CD4-positive, alpha-beta T cell (primary cell): Measurements from ENCODE around the gene SKA1. TPM values are rescaled to one million over a fixed set of nuclear protein-coding genes. Genes with fewer than 3 reads are reported as not detected.
"Not testable (repeated sequence)": the region's sequence is repeated elsewhere in the genome, so short reads cannot be mapped to it uniquely, and the experiment has no call there.

Experiments
- ATAC-seq: fragments of 200-7000 bp; cut with Tn5 transposase; one replicate; pipeline ENCODE4 v1.10.0; 2022; ENCODE audit warnings: mild to moderate bottlenecking; ENCODE audit not compliant: poor library complexity
- CTCF ChIA-PET: fragments of 350-600 bp; sonication (Branson Sonifier 250); formaldehyde crosslinking; loops from one replicate; lab custom pipeline; 2021; ENCODE audit warnings: antibody characterized with exemption, inconsistent platforms; lab: Charles Lee
- POLR2A ChIA-PET: fragments of 350-600 bp; sonication (Branson Sonifier 250); formaldehyde crosslinking; loops from one replicate; lab custom pipeline; 2021; ENCODE audit warnings: antibody characterized with exemption, inconsistent platforms; lab: Charles Lee
- DNase-seq, 14 experiments: peaks; one replicate each; pipeline ENCODE4 v3.0.0-alpha.2; 2013 to 2020; ENCODE audit warnings: mixed read lengths in 2 of 14
- H3K27ac ChIP-seq, 2 donors: one replicate each; pipeline versions ENCODE4 v1.5.1 to v1.7.0; 2013; ENCODE audit warnings: low read length in 2 of 2, low read depth in 1 of 2, mild to moderate bottlenecking in 1 of 2
- H3K27me3 ChIP-seq, 2 experiments: 1 replicate in 1 of 2; 2 replicates in 1 of 2; pipeline versions ENCODE4 v1.6.1 to v1.7.0; 2013; ENCODE audit warnings: low read length in 2 of 2, control low read depth in 1 of 2, mild to moderate bottlenecking in 1 of 2, moderate library complexity in 1 of 2; ENCODE audit not compliant: insufficient read depth in 2 of 2, control insufficient read depth in 1 of 2
- H3K36me3 ChIP-seq: one replicate; pipeline ENCODE4 v1.6.1; 2013; ENCODE audit warnings: low read length, control low read depth; ENCODE audit not compliant: insufficient read depth
- H3K4me1 ChIP-seq: one replicate; pipeline ENCODE4 v1.6.1; 2013; ENCODE audit warnings: low read length, control low read depth; ENCODE audit not compliant: insufficient read depth
- H3K4me3 ChIP-seq: one replicate; pipeline ENCODE4 v1.5.1; 2013; ENCODE audit warnings: mild to moderate bottlenecking, low read length, moderate library complexity
- H3K9me3 ChIP-seq, 2 experiments: 1 replicate in 1 of 2; 2 replicates in 1 of 2; pipeline versions ENCODE4 v1.6.1 to v1.7.0; 2013; ENCODE audit warnings: low read length in 2 of 2, mild to moderate bottlenecking in 2 of 2, control low read depth in 1 of 2, moderate library complexity in 1 of 2; ENCODE audit not compliant: control insufficient read depth in 1 of 2, insufficient read depth in 1 of 2
- H3K27ac Mint-ChIP-seq: one replicate; pipeline ENCODE4 v1.8.0; 2020; ENCODE audit warnings: mixed read lengths
- H3K27me3 Mint-ChIP-seq: one replicate; pipeline ENCODE4 v1.8.0; 2021; ENCODE audit warnings: mixed read lengths
- H3K36me3 Mint-ChIP-seq: one replicate; pipeline ENCODE4 v1.8.0; 2021; ENCODE audit warnings: low read depth, mixed read lengths
- H3K4me1 Mint-ChIP-seq: one replicate; pipeline ENCODE4 v1.8.0; 2021; ENCODE audit warnings: low read depth, mixed read lengths
- H3K4me3 Mint-ChIP-seq: one replicate; pipeline ENCODE4 v1.8.0; 2020; ENCODE audit warnings: mild to moderate bottlenecking, mixed read lengths
- H3K9me3 Mint-ChIP-seq: one replicate; pipeline ENCODE4 v1.8.0; 2020; ENCODE audit warnings: mixed read lengths
- CTCF ChIP-seq: fragments of 200-600 bp; IDR thresholded peaks from one replicate; pipeline ENCODE4 v1.8.0; 2022; ENCODE audit warnings: antibody characterized with exemption, mild to moderate bottlenecking
- intact Hi-C, 2 experiments: fragments of 100-400 bp; cut with DNase I in 1 of 2; cut with micrococcal nuclease in 1 of 2; formaldehyde crosslinking; loops; one replicate each; pipeline versions ENCODE4 v1.15.1 to v1.9.0; 2023 to 2025; cut with DNase I, micrococcal nuclease
- total RNA-seq, 174 experiments: library from RNA in 2 of 174; stranded (reverse) in 2 of 174; gene quantifications; one replicate each; pipeline ENCODE4 v1.2.3 and lab custom pipeline; 2021 to 2026

The SKA1 gene
- total RNA-seq, 2 experiments from 2014 or later: 0.08 to 0.20 TPM

DNA sequence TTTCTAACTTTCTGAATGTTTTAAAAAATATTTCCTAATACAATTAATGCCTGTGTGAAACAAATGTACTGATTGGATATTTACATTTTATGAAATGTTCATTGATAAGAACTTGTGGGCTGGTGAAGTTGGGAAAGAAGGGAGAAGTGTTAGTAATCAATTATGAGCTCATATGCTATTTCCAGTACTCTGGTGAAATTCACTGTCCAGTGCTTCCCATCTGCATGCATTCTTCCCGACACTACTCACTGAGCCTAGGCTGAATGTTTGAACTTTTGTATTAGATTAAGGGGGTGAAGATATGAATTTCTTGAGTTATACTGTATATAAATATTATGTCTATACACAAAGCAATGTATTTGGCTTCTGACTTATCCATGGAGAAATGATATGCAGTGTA is 36.0 kb downstream of the SKA1 start:
- intact Hi-C loops: no loop called here
- H3K27me3 ChIP-seq: peaks cover 0 to 13% of the 10 kb centered on the region in 2 experiments
- Mint-ChIP-seq H3K4me3 (no peak overlapping the region), H3K27ac (no peak overlapping the region), H3K4me1 (no peaks in the 10 kb centered on the region), H3K9me3 (no peaks in the 10 kb centered on the region), H3K27me3 (peaks cover 29% of the 10 kb centered on the region), H3K36me3 (no peaks in the 10 kb centered on the region)
- ATAC-seq (no peak), DNase-seq (no peak)
- no peak overlapping the region for H3K27ac ChIP-seq
- TF ChIP-seq CTCF: no peak
- H3K9me3 ChIP-seq: no peaks in the 10 kb centered on the region
- ChIA-PET POLR2A (no interaction called here), CTCF (interaction anchor here (0.6 kb wide), 1 partner anchor 1404 kb away, joined by 3 read pairs; no protein-coding TSS in a partner anchor)
- no peak overlapping the region for H3K4me3 ChIP-seq
- H3K36me3 ChIP-seq: no peaks in the 10 kb centered on the region
- no peaks in the 10 kb centered on the region for H3K4me1 ChIP-seq

DNA sequence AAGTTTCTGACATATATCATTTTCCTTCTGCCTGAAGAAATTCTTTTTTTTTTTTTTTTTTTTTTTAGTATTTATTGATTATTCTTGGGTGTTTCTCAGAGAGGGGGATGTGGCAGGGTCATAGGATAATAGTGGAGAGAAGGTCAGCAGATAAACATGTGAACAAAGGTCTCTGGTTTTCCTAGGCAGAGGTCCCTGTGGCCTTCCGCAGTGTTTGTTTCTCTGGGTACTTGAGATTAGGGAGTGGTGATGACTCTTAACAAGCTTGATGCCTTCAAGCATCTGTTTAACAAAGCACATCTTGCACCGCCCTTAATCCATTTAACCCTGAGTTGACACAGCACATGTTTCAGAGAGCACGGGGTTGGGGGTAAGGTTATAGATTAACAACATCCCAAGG is 42.0 kb downstream of the SKA1 start:
- H3K4me3 ChIP-seq, POLR2A ChIA-PET, H3K9me3 Mint-ChIP-seq, H3K4me1 Mint-ChIP-seq, H3K4me3 Mint-ChIP-seq, CTCF ChIA-PET, H3K27me3 ChIP-seq, H3K4me1 ChIP-seq, intact Hi-C loops, H3K27ac ChIP-seq, H3K36me3 Mint-ChIP-seq, H3K27ac Mint-ChIP-seq, DNase-seq, ATAC-seq, H3K36me3 ChIP-seq: not testable (repeated sequence)
- H3K9me3 ChIP-seq: peaks cover 0 to 21% of the 10 kb centered on the region in 2 experiments
- peaks cover 11% of the 10 kb centered on the region for H3K27me3 Mint-ChIP-seq

GRCh38 chr18:50417705-50418104 is 42.9 kb downstream of the SKA1 start:
- H3K36me3 Mint-ChIP-seq, H3K27ac Mint-ChIP-seq, DNase-seq, intact Hi-C loops, H3K4me3 ChIP-seq, H3K4me1 ChIP-seq, H3K9me3 Mint-ChIP-seq, CTCF ChIA-PET, ATAC-seq, H3K36me3 ChIP-seq, H3K27ac ChIP-seq, POLR2A ChIA-PET, H3K27me3 ChIP-seq, H3K4me3 Mint-ChIP-seq, H3K4me1 Mint-ChIP-seq: not testable (repeated sequence)
- peaks cover 15% of the 10 kb centered on the region for H3K27me3 Mint-ChIP-seq
- H3K9me3 ChIP-seq: peaks cover 0 to 21% of the 10 kb centered on the region in 2 experiments

DNA sequence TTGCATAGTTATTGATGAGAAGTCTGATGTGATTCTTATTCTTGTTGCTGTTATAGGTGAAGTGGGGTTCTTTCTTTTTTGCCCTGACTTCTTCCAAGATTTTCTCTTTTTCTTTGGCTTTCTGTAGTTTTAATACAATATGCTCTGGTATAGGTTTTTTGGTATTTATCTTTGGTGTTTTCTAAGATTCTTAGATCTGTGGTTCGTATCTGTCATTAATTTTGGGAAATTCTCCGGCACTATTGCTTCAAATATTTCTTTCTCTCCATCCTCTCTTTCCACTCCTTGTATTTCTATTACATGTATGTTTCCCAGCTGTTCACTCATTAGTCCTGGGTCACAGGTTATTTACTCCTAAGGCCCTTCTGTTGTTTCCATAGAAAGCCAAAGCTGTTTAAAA is 43.8 kb downstream of the SKA1 start:
- H3K4me3 Mint-ChIP-seq: no peak overlapping the region

More for the DNA sequence above, 43.8 kb downstream of the SKA1 start:
- TF ChIP-seq CTCF: no peak
- ChIA-PET POLR2A (no interaction called here), CTCF (no interaction called here)
- H3K9me3 Mint-ChIP-seq: peaks cover 4% of the 10 kb centered on the region
- H3K4me1 Mint-ChIP-seq: no peaks in the 10 kb centered on the region
- no peak overlapping the region for H3K27ac Mint-ChIP-seq
- DNase-seq (no peak), ATAC-seq (no peak)
- H3K27me3 ChIP-seq: peaks cover 6% of the 10 kb centered on the region in 2 experiments
- no peak overlapping the region for H3K27ac ChIP-seq
- H3K36me3 ChIP-seq: no peaks in the 10 kb centered on the region
- no peaks in the 10 kb centered on the region for H3K4me1 ChIP-seq
- H3K27me3 Mint-ChIP-seq: peaks cover 24% of the 10 kb centered on the region
- no peak overlapping the region for H3K4me3 ChIP-seq
- H3K9me3 ChIP-seq: peaks cover 0 to 21% of the 10 kb centered on the region in 2 experiments
- intact Hi-C loops: no loop called here
- no peaks in the 10 kb centered on the region for H3K36me3 Mint-ChIP-seq
